Neural progenitor cell (in vitro differentiated cells): ENCODE results near the gene TMEM39B. TPM values are rescaled to one million over a fixed set of nuclear protein-coding genes. Genes with fewer than 3 reads are reported as not detected.

Source experiments
- DNase-seq: peaks from one replicate; pipeline ENCODE4 v3.0.0-alpha.2; 2016; ENCODE audit warnings: low spot score
- H2AFZ ChIP-seq: fragments of 200-600 bp; sonication (generic); replicated peaks from 2 replicates; pipeline ENCODE4 v1.6.1; 2016; ENCODE audit warnings: antibody characterized with exemption
- H3F3A ChIP-seq: fragments of 200-600 bp; sonication (generic); 2 replicates; pipeline ENCODE4 v1.6.1; 2016; ENCODE audit warnings: antibody characterized with exemption, low read depth
- H3K27ac ChIP-seq: fragments of 200-600 bp; sonication (generic); 2 replicates; pipeline ENCODE4 v1.5.1; 2016; ENCODE audit warnings: mild to moderate bottlenecking
- H3K27me3 ChIP-seq: fragments of 200-600 bp; sonication (generic); 2 replicates; pipeline ENCODE4 v1.6.1; 2016; ENCODE audit warnings: mild to moderate bottlenecking, moderate library complexity
- H3K36me3 ChIP-seq: fragments of 200-600 bp; sonication (generic); 2 replicates; pipeline ENCODE4 v1.5.1; 2016
- H3K4me1 ChIP-seq: fragments of 200-600 bp; sonication (generic); 2 replicates; pipeline ENCODE4 v1.6.1; 2016; ENCODE audit warnings: mixed run types
- H3K4me2 ChIP-seq: fragments of 200-600 bp; sonication (generic); 2 replicates; pipeline ENCODE4 v1.6.1; 2016
- H3K4me3 ChIP-seq: fragments of 200-600 bp; sonication (generic); 2 replicates; pipeline ENCODE4 v1.5.1; 2016
- H3K79me2 ChIP-seq: fragments of 200-600 bp; sonication (generic); 2 replicates; pipeline ENCODE4 v1.6.1; 2016; ENCODE audit warnings: low read depth
- H3K9ac ChIP-seq: fragments of 200-600 bp; sonication (generic); 2 replicates; pipeline ENCODE4 v1.6.1; 2016
- H3K9me3 ChIP-seq: fragments of 200-600 bp; sonication (generic); 2 replicates; pipeline ENCODE4 v1.5.1; 2016; ENCODE audit warnings: low read depth
- H4K20me1 ChIP-seq: fragments of 200-600 bp; sonication (generic); 2 replicates; pipeline ENCODE4 v1.6.1; 2016; ENCODE audit warnings: low read depth
- H3K27ac Mint-ChIP-seq: 3 replicates; pipeline ENCODE4 v1.8.0; 2021; ENCODE audit warnings: mixed read lengths
- H3K27me3 Mint-ChIP-seq: 2 replicates; pipeline ENCODE4 v1.8.0; 2022; ENCODE audit warnings: low read depth, mild to moderate bottlenecking, inconsistent platforms, moderate library complexity, mixed read lengths; ENCODE audit not compliant: insufficient read depth
- H3K36me3 Mint-ChIP-seq: 3 replicates; pipeline ENCODE4 v1.8.0; 2021; ENCODE audit warnings: mixed read lengths
- H3K4me1 Mint-ChIP-seq: 3 replicates; pipeline ENCODE4 v1.8.0; 2021; ENCODE audit warnings: mixed read lengths
- H3K4me3 Mint-ChIP-seq: 3 replicates; pipeline ENCODE4 v1.8.0; 2021; ENCODE audit warnings: mild to moderate bottlenecking, moderate library complexity, mixed read lengths
- H3K9me3 Mint-ChIP-seq: 3 replicates; pipeline ENCODE4 v1.8.0; 2020; ENCODE audit warnings: mixed read lengths
- EZH2 ChIP-seq: fragments of 200-600 bp; sonication (generic); IDR thresholded peaks from 2 replicates; pipeline ENCODE4 v1.6.1; 2017; ENCODE audit warnings: antibody characterized with exemption, mild to moderate bottlenecking, moderate library complexity
- EZH2phosphoT487 ChIP-seq: fragments of 200-600 bp; sonication (generic); IDR thresholded peaks from 2 replicates; pipeline ENCODE4 v1.6.1; 2017; ENCODE audit warnings: antibody characterized with exemption
- total RNA-seq: library from RNA; depleted of rRNA; stranded (reverse); fragments of >200 nt; gene quantifications from 2 replicates; pipeline ENCODE4 v1.2.3, GENCODE V29; 2015; ENCODE audit warnings: low replicate concordance
- TF ChIP-seq, protein P1 (sequence below): fragments of 200-600 bp; sonication (generic); IDR thresholded peaks from 2 replicates; pipeline ENCODE4 v1.5.1; 2017; ENCODE audit warnings: antibody characterized with exemption, mild to moderate bottlenecking

The TMEM39B gene
- total RNA-seq, 1 donor from 2014 or later: 2.3 TPM

DNA sequence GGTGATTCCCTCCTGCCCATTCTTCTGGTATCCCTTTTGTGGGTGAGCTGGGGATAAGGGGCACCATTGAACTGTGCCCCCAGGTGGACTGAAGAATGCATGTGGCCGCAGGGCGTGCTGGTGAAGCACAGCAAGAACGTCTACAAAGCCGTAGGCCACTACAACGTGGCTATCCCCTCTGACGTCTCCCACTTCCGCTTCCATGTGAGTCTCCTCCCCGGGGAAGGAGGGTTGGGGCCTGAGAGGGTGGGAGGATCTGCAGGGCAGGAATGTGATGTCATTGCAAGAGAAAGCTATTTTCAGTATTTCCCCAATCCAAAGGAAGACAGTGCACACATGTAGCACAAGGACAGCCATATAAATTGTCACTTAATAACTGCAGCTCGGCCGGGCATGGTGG, 27.6 kb downstream of the TMEM39B start:
- no peak overlapping the region for H3K9ac ChIP-seq
- Mint-ChIP-seq H3K9me3 (no peaks in the 10 kb centered on the region), H3K27me3 (peaks cover under 1% of the 10 kb centered on the region), H3K27ac (no peak overlapping the region), H3K4me1 (no peaks in the 10 kb centered on the region), H3K4me3 (no peak overlapping the region), H3K36me3 (peaks cover 30% of the 10 kb centered on the region)
- H3K79me2 ChIP-seq: no peaks in the 10 kb centered on the region
- no peak for DNase-seq
- H3K36me3 ChIP-seq: no peaks in the 10 kb centered on the region
- peaks cover 8% of the 10 kb centered on the region for H3F3A ChIP-seq
- H3K27ac ChIP-seq: no peak overlapping the region
- H2AFZ ChIP-seq: no peak overlapping the region
- no peaks in the 10 kb centered on the region for H3K27me3 ChIP-seq
- H3K4me3 ChIP-seq: no peak overlapping the region
- H4K20me1 ChIP-seq: no peaks in the 10 kb centered on the region
- TF ChIP-seq EZH2 (no peak), EZH2phosphoT487 (no peak)
- TF ChIP-seq, protein P1, sequence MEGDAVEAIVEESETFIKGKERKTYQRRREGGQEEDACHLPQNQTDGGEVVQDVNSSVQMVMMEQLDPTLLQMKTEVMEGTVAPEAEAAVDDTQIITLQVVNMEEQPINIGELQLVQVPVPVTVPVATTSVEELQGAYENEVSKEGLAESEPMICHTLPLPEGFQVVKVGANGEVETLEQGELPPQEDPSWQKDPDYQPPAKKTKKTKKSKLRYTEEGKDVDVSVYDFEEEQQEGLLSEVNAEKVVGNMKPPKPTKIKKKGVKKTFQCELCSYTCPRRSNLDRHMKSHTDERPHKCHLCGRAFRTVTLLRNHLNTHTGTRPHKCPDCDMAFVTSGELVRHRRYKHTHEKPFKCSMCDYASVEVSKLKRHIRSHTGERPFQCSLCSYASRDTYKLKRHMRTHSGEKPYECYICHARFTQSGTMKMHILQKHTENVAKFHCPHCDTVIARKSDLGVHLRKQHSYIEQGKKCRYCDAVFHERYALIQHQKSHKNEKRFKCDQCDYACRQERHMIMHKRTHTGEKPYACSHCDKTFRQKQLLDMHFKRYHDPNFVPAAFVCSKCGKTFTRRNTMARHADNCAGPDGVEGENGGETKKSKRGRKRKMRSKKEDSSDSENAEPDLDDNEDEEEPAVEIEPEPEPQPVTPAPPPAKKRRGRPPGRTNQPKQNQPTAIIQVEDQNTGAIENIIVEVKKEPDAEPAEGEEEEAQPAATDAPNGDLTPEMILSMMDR: no peak
- H3K9me3 ChIP-seq: no peaks in the 10 kb centered on the region
- no peak overlapping the region for H3K4me2 ChIP-seq
- H3K4me1 ChIP-seq: no peaks in the 10 kb centered on the region

DNA sequence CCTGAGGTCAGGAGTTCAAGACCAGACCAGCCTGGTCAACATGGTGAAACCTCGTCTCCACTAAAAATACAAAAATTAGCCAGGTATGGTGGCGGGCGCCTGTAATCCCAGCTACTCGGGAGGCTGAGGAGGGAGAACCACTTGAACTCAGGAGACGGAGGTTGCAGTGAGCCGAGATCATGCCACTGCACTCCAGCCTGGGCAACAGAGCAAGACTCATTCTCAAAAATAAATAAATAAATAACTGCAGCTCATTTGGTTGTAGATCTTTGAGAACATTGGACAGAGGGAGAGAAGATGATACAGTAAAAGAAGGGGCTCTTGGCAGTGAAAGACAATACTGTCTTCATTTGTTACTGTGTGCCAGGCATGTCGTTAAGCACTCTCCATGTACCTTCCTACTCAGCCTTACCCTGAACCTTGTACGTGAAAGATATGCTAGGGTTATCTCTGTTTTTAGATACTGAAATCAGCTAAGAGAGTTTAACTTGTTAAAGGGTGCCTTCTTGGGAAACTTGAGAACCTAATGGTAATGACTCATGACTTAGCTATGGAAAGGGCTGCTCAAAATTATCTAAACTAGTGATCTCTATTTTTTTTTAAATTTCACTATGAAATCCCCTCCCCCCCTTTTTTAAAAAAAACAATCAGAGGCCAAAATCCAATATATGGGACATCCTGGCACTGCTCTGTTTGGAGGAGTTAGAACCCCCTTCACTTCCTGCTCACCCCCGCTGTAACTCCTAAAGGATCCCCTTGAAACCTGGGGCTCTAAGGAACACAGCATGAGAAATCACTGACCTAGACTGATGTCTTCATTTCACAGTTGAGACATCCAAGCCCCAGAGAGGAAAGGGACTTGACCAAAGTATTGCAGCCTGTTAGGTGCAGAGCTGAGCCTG, 28.3 kb downstream of the TMEM39B start:
- no peaks in the 10 kb centered on the region for H3K79me2 ChIP-seq
- H3K27me3 Mint-ChIP-seq: peaks cover 2% of the 10 kb centered on the region
- no peaks in the 10 kb centered on the region for H3K4me1 Mint-ChIP-seq
- no peaks in the 10 kb centered on the region for H3K36me3 ChIP-seq
- H3K9me3 ChIP-seq: no peaks in the 10 kb centered on the region
- H2AFZ ChIP-seq: no peak overlapping the region
- H3K4me3 ChIP-seq: no peak overlapping the region
- H3K4me3 Mint-ChIP-seq: no peak overlapping the region
- H3K9me3 Mint-ChIP-seq: no peaks in the 10 kb centered on the region
- H3K27ac Mint-ChIP-seq: no peak overlapping the region
- no peak for TF ChIP-seq EZH2phosphoT487
- TF ChIP-seq, protein P1: no peak
- no peak for TF ChIP-seq EZH2
- H3K4me1 ChIP-seq: no peaks in the 10 kb centered on the region
- no peak overlapping the region for H3K27ac ChIP-seq
- H3K9ac ChIP-seq: no peak overlapping the region
- H3K36me3 Mint-ChIP-seq: peaks cover 27% of the 10 kb centered on the region
- peaks cover 8% of the 10 kb centered on the region for H3F3A ChIP-seq
- H3K4me2 ChIP-seq: no peak overlapping the region
- H3K27me3 ChIP-seq: no peaks in the 10 kb centered on the region
- no peaks in the 10 kb centered on the region for H4K20me1 ChIP-seq
- DNase-seq: no peak

DNA sequence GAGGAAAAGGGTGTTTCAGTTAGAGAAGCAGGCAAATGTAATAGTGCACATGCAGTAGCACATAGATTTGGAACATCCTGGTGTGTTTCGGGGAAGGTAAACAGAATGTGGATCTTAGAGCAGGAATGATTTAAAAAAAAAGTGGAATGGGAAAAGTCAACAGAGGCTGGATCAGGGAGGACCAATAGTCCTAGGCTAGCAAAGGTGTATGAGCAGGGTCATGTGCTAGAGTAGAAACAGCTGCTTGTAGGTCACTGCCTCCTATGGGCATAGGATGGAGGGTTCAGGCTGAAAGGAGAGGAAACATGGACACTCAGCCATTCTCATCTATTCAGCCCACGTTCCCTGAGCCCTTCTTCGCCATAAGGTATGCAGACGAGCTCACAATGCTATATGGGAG, 31.4 kb downstream of the TMEM39B start:
- TF ChIP-seq EZH2 (no peak), EZH2phosphoT487 (no peak)
- TF ChIP-seq, protein P1: no peak
- no peak for DNase-seq
- Histone ChIP-seq H4K20me1 (peaks cover 11% of the 10 kb centered on the region), H3K9me3 (no peaks in the 10 kb centered on the region), H3K4me2 (no peak overlapping the region), H3K9ac (no peak overlapping the region), H2AFZ (no peak overlapping the region), H3K27ac (no peak overlapping the region), H3F3A (peaks cover 30% of the 10 kb centered on the region), H3K79me2 (peaks cover 12% of the 10 kb centered on the region), H3K4me1 (peaks cover 3% of the 10 kb centered on the region), H3K36me3 (no peaks in the 10 kb centered on the region), H3K27me3 (no peaks in the 10 kb centered on the region), H3K4me3 (no peak overlapping the region)
- H3K27me3 Mint-ChIP-seq: peaks cover 7% of the 10 kb centered on the region
- H3K27ac Mint-ChIP-seq: no peak overlapping the region
- H3K4me1 Mint-ChIP-seq: peaks cover 10% of the 10 kb centered on the region
- H3K9me3 Mint-ChIP-seq: no peaks in the 10 kb centered on the region
- peaks cover 16% of the 10 kb centered on the region for H3K36me3 Mint-ChIP-seq
- no peak overlapping the region for H3K4me3 Mint-ChIP-seq
